EL (cell line): ENCODE results near the gene SKIC2.
"Not testable (repeated sequence)": the region's sequence is repeated elsewhere in the genome, so short reads cannot be mapped to it uniquely, and the experiment has no call there.

Source experiments
- DNase-seq: peaks from one replicate; pipeline ENCODE4 v3.0.0-alpha.2; 2016

SKIC2 gene

DNA sequence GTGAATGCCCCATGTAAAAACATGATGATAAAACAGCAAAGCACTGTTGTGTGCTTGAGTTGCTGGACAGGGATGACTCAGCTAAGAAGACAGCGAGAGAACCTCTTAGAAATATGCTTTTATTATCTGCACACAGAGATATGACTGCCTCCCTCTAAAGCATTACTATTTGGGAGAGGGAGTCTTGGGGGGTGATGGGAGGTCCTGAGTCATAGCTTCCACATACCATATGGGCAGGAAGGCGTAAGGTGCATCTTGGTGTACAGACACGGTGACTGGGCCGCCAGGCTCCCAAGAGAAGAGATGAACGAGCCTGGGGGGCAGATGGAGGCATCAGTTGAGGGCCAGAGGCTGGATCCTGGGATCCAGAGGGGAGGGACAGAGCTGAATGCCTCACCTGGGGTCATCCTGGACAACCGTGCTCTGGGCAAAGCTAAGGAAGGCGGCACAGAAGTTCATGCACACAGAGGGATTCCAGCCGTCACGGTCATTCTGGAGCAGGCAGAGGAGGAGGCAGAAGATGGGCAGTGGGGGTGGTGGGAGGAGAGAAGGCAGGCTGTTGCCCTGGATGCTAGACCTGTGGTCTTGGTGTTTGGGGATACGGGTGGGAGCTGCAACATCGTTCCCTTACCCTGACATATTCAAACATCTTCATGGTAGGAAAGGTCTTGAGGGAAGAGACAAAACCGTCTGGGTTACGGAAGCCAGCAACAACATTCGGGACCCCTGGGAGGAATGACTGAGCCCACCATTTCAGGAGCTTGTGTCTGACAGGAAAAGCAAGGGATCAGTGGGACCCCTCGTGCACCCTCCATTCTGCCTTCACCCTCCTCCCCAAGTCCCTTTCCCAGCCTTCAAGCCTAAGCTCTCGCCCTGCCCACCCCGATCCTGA is 11.0 kb downstream of the SKIC2 start:
- peak; percentile 49 for DNase-seq

DNA sequence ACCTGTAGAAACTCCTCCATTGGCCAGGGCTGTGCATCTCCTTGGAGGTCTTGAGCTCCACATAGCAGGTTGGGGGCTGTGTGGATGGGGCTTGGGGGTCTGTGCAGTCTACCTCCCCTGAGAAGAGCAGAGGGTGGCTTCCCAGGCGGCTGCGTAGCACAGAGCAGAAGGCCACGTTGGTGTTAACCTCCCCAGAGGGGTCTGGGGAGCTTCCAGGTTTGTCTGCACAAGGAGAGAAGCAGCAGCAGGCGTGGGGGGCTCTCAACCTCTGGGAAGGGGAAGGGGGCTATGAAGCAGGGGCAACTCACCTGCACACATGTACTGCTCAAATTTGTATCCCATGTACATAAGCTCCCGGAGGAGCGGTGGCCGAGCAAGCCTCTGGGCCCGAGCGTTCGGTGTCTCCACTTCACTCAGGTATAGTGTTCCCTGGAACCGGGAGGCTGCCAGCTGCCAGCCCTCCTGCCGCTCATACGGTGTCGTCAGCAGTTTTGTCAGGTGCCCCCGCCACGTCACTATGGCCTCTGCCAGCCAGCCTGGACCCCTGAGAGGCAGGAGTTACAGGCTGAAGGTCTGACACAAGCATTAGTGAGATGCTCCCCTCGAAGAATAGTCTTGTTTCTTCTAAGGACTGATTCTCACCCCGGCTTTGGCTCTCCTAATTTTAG is 11.8 kb downstream of the SKIC2 start:
- no peak for DNase-seq

DNA sequence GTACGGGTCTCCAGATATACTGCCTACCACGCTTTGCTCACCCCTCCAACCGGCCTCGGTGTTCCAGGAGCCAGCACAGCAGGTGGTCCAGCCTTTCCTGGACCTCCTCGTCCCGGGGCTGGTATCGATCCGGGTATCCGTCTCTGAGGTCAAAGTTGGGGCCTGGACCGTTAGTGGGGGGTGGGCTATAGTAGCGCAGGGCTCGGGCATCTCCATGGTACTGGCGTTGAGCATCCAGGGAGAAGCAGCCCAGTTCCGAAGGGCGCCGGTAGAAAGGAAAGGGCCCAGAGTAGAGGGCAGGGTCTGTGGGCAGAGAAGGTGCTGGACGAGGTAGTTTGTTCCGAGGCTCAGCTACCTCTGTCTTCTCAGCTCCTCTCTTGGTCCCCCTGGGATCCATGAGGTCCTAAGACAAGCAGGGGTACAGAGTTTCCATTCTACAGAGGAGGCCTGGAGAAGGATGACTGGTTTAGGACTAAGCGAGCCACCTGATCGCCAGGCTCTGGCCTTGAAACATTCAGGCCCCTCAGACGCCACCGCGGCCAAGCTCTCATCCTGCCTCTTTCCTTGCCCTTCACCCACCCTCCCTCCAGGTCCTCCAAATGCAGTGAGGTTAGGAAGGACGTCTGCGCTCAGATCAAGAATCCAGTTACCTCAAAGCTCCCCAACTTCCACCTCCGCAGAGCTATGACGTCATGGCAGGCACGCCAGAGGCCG is 12.5 kb downstream of the SKIC2 start:
- DNase-seq = no peak

DNA sequence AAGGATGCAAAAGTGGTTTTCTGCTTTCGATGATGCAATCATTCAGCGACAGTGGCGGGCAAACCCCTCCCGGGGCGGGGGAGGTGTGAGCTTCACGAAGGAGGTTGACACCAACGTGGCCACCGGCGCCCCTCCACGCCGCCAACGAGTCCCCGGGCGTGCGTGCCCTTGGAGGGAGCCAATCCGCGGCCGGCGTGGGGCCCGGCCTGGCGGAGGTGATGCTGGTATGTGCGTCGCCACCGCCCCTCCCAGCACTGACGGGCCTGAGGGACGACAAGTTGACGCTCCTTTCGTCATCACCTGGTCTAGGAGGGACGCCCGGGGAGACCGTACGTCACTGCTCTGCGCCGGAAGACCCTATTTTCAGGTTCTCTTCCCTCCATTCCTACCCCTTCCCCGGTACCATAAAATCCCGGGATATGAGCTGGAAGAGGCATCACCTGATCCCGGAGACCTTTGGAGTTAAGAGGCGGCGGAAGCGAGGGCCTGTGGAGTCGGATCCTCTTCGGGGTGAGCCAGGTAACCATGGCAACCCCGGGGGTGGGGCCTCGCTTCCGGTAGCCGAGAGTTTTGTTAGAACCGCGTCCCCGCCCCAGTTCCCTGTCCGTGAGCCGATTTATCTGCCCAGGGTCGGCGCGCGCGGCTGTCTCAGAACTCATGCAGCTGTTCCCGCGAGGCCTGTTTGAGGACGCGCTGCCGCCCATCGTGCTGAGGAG is 13.2 kb downstream of the SKIC2 start, which contains the start of gene DXO:
Gene DXO, minus strand, starts transcription at position 146 of the 716 bp plus-strand sequence. CDS start 463 bp downstream, outside the sequence.
- peak; percentile 99 for DNase-seq

DNA sequence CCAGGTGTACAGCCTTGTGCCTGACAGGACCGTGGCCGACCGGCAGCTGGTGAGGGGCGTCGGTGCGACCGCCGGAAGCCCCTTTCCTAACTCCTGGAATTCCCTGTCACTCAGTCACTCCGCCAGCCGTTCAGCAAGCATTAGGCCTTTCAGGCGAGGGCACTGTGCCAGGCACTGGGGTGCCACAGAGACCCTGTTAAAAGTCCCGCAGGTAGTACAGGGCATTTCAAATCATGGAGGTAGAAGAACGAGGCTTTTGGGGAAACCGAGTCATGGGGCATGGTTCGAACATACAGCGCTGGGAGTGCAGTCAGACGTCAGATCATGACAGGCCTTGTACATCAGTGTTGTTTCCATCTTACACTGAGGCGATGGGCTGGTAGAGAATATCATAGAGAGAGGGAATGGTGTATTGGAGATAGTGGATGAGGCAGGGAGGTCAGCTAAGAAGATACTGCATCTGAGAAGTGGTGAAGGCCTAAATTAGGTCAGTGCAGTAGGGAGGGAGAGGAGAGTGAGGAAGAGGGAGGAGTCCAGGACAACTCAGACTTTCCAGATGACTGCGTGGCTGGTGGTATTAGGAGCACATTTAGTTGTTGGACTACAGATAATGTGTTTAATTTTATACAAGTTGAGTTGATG is 13.9 kb downstream of the SKIC2 start:
- peak; percentile 48 for DNase-seq

DNA sequence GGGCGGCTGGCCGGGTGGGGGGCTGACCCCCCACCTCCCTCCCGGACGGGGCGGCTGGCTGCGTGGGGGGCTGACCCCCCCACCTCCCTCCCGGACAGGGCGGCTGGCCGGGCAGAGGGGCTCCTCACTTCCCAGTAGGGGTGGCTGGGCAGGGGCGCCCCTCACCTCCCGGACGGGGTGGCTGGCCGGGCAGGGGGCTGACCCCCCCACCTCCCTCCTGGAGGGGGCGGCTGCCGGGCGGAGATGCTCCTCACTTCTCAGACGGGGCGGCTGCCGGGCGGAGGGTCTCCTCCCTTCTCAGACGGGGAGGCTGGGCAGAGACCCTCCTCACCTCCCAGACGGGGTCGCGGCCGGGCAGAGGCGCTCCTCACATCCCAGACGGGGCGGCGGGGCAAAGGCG is 17.1 kb downstream of the SKIC2 start:
- not testable (repeated sequence) for DNase-seq

DNA sequence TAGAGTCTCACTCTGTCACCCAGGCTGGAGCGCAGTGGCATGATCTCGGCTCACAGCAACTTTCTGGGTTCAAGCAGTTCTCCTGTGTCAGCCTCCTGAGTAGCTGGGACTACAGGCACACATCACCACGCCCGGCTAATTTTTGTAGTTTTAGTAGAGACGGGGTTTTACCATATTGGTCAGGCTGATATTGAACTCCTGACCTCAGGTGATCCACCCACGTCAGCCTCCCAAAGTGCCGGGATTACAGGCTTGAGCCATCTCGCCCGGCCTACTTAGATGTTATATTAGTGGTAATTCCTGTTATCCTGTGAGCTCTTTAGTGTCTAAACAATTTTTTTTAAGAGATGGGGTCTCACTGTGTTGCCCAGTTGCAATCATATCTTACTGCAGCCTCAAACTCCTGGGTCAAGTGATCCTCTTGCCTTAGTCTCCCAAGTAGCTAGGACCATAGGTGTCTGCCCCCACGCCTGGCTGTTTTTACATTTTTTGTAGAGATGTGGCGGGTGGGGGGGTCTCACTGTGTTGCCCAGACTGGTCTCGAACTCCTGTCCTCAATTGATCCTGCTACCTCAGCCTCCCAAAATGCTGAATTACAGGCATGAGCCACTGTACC is 18.9 kb downstream of the SKIC2 start:
- no peak for DNase-seq

DNA sequence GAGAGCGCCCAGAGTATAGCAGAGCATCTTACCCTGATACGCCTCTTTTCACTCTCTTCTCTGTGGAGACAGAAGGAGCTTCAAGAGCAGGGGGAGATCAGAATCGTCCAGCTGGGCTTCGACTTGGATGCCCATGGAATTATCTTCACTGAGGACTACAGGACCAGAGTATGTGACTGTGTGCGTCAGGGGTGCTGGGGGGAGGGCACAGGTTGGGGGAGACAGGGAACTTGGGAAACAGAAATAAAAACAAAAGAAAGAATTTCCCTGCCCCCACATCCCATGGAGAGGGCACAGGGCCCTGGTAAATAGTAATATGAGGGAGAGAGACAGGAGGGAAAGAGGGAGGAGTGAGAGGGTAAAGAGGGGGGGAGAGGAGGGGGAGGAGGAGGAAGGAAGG is 19.9 kb downstream of the SKIC2 start:
- DNase-seq = no peak

DNA sequence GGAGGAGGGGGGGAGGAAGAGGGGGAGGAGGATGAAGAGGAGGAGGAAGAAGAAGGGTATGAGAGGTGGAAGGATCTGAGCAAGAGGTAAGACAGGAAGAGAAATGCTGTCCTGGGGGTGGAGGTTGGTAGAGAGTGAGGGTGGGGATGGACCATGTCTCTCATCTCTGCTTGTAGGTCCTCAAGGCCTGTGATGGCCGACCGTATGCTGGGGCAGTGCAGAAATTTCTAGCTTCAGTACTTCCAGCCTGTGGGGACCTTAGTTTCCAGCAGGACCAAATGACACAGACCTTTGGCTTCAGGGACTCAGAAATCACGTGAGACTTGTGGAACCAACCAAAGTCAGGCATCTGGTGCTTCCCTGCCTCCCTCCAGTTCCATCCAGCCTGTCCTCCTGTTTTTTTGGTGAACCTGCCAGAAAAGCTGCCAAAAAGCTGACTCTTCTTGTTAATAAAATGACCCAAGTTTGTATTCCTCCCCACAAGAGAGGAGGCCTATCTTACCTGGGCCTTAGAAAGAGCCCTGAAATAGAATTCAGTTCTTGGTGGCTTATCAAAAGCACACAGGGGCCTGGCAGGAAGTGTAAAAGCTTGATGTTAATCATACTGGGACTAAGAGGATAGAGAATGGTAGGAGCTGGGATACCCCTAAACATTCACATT is 20.4 kb downstream of the SKIC2 start:
- DNase-seq = no peak

DNA sequence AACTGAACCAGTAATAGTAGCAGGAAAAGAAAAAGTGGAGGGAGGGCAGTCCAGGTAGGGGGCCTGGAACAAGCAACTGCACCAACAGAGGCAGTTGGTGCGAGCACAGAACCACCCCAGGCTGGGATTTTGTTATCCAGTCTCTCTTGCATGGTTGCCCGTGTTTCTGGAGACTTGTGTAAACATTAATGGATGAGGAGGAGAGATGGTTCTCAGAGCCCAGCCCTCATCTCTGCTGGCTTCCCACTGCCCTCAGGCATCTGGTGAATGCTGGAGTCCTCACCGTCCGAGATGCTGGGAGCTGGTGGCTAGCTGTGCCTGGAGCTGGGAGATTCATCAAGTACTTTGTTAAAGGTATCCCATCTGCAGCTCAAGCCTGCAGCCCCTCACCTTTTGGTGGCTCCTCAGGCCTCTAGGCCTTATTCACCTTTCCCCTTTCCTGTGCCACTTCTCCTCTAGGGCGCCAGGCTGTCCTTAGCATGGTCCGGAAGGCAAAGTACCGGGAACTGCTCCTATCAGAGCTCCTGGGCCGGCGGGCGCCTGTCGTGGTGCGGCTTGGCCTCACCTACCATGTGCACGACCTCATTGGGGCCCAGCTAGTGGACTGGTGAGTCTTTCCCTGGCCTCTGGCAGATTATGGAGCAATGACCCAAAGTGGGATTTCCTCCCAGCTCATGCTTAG is 21.4 kb downstream of the SKIC2 start:
- DNase-seq = not testable (repeated sequence)

DNA sequence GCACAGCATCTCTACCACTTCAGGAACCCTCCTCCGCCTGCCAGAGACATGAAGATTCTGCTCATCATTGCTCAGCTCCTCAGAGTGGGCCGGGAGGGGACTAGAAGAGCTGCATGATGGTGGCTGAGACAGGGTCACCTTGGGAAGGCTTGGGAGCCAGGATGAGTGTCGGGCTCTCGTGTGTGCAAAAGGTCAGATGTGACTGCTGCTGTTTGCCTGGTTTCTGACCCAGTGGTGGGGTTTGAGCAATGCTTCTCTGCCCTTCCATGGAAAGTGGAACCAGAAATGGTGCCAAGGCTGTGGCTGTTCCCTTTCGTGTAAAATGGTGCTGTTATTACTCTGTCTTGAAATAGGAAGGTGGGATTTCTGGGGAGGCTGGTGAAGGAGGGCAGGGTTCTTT is 22.0 kb downstream of the SKIC2 start:
- not testable (repeated sequence) for DNase-seq

DNA sequence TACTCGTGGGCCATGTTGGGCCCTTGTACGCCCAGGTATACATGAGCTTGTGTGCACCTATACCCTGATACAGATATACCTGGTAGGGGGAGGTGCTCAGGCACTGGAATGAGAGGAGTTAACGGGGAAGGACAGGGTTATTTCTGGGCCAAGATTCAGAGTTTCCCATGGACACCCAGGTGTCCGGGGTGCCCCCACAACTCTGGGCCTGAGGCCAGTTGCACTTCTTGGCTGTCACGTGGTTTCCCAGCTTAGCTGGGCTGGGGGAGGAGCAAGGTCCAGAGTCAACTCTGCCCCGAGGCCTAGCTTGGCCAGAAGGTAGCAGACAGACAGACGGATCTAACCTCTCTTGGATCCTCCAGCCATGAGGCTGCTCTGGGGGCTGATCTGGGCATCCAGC is 22.8 kb downstream of the SKIC2 start, which contains the start of gene C4A:
Gene C4A, plus strand, starts transcription at position 314 of the 400 bp plus-strand sequence. Its CDS starts 51 bp downstream, at position 365.
- DNase-seq = not testable (repeated sequence)

DNA sequence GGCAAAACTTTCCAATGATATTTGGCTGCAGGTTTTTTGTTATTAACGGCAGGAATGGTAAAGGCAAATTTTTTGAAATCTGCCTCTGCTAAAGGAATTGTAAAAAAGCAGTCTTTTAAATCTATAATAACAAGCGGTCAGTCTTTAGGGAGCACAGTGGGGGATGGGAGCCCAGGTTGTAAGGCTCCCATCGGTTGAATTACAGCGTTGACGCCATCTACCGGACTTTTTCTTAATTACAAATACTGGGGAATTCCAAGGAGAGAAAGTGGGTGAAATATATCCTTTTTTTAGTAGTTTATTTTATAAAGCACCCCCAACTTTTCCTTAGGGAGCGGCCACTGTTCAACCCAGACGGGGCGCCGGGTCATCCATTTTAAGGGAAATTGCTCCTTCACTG is 30.4 kb downstream of the SKIC2 start:
- DNase-seq = not testable (repeated sequence)

DNA sequence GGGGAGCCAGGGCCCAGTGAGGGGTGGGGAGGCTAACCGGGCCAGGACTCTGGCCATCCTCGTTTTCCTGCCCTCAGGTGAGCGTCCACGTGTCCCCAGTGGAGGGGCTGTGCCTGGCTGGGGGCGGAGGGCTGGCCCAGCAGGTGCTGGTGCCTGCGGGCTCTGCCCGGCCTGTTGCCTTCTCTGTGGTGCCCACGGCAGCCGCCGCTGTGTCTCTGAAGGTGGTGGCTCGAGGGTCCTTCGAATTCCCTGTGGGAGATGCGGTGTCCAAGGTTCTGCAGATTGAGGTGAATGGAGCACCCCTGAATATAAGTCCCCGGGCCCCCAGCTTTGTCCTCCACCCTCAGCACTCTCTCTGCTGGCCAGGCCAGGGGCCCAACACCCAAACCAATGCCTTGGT is 35.4 kb downstream of the SKIC2 start:
- DNase-seq = not testable (repeated sequence)

DNA sequence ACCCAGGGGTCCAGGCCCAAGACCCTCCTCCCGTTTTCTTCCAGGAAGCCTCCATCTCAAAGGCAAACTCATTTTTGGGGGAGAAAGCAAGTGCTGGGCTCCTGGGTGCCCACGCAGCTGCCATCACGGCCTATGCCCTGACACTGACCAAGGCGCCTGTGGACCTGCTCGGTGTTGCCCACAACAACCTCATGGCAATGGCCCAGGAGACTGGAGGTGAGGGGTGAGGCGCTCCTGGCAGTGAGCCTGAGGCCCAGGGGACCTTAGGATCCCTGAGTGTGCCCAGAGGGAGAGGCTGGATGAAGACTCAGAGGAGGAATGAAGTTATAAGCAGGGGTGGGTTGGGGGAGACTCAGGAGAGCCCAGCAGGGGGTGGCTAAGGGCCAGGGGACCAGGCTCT is 37.4 kb downstream of the SKIC2 start:
- not testable (repeated sequence) for DNase-seq

DNA sequence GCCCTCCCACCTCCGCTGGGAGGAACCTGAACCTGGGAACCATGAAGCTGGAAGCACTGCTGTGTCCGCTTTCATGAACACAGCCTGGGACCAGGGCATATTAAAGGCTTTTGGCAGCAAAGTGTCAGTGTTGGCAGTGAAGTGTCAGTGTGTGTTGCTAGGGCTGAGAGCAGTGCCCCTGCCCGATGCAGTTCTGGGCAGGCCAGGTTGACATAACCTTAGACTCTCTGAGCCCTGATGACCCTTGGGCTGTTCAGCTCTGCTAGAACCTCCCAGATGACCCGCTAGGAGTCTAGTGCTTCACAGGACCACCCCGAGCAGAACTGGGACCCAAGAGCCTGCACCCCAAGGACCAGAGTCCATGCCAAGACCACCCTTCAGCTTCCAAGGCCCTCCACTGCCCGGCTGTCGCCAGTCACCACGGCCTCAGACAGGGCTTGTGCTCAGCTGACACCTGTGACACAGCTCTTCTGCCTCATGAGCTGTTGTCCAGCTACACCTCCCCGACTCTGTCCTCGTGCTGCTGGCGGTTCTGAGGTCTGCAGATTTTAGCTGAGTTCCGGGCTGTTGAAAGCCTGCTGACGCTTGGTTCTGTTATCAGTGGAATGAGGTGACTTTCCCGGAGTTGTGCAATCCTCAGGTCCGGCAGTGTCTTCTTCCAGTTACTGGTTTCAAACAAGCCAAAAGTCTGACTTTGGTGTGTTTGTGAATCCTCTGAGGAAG is 43.7 kb downstream of the SKIC2 start:
- DNase-seq = not testable (repeated sequence)

DNA sequence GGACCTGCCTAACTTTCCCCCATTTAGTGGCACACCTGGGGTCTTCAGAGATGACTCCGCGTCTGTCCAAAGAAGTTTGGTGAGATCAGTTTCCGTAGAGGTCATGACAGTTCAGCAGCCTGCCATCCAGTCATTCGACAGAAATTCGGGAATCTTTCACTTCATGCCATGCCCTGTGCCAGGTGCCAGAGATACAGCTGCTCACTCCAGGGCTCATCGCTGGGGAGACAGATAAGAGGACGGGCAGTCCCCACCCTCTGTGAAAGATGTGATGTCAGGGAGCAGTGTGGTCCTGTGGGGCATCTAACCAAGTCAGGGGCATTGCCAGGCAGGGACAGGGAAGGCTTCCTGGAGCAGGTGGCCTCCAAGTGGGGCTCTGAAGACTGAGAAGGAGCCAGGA is 44.3 kb downstream of the SKIC2 start:
- DNase-seq = not testable (repeated sequence)

DNA sequence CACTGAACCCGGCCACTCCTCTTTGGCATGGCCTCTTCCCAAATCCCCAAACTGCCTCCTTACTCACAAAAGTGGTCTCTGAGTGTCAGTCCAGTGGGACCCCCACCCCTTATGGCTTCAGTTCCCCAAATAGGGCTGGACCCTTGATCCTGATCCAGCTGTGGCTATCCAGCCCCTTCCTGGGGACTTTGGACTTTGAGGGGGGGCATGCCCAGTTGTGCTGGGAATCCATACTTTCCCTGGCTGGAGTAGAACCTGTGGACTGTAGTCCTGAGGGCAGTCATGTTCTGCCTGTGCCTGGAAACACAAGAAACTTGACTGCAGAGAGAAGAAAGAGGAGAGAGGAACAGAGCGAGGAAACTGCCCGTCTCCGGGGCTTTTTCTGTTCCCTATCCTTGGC is 45.4 kb downstream of the SKIC2 start:
- DNase-seq = not testable (repeated sequence)

DNA sequence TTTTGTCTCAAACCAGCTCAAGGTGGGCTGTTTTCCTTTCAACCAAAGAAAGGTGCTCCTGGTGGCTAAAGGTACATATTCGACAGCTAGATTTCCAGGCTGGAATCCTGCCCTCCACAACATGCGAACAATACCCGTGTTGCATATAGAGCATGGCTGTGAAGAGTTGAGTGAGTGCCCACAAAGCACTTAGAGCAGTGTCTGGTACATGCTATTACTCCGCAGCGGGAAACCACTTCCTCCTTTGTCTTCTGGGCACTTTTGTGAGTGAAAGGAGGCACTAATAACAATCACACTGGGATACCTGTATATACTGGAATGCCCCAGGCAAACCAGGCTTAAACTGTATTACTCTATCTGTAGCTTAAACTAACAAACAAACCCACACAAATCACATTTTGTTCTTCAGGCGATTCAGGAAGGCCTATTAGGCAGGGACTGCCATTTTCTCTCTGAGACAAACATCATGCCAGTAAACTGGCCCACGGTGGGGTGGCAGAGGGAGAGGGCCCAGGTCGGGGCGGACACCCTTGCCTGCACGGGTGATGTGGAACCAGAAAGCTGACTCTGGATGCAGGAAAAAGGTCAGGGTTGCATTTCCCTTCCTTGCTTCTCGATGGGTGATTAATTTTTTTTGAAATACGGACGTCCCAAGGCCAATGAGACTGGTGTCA is 46.0 kb downstream of the SKIC2 start:
- not testable (repeated sequence) for DNase-seq
